Type B pancreatic cell (in vitro differentiated cells): ENCODE measurements around the gene WNT2B. TPM values are rescaled to one million over a fixed set of nuclear protein-coding genes. Genes with fewer than 3 reads are reported as not detected.

Experiments used
- DNase-seq: peaks from one replicate; pipeline ENCODE4 v3.0.0; 2021; ENCODE audit warnings: mixed read lengths; ENCODE audit not compliant: unreplicated experiment; ENCODE audit errors: extremely low spot score
- H3K27ac Mint-ChIP-seq: 2 replicates; pipeline ENCODE4 v1.8.0; 2021; ENCODE audit warnings: mild to moderate bottlenecking, mixed read lengths
- H3K27me3 Mint-ChIP-seq: 2 replicates; pipeline ENCODE4 v1.8.0; 2021; ENCODE audit warnings: mixed read lengths
- H3K36me3 Mint-ChIP-seq: 2 replicates; pipeline ENCODE4 v1.8.0; 2021; ENCODE audit warnings: mixed read lengths
- H3K4me1 Mint-ChIP-seq: one replicate; pipeline ENCODE4 v1.8.0; 2021; ENCODE audit warnings: mixed read lengths; ENCODE audit not compliant: unreplicated experiment
- H3K4me3 Mint-ChIP-seq: 2 replicates; pipeline ENCODE4 v1.8.0; 2021; ENCODE audit warnings: mild to moderate bottlenecking, mixed read lengths
- H3K9me3 Mint-ChIP-seq: 2 replicates; pipeline ENCODE4 v1.8.0; 2021; ENCODE audit warnings: mixed read lengths
- total RNA-seq: library from RNA; stranded (reverse); gene quantifications from 2 replicates; pipeline ENCODE4 v1.2.1, GENCODE V29; 2021; ENCODE audit warnings: low replicate concordance
- TF ChIP-seq, protein P1 (sequence below): fragments of 200-600 bp; sonication (generic); conservative IDR thresholded peaks from 2 replicates; pipeline ENCODE4 v1.5.0; 2021; ENCODE audit warnings: antibody characterized with exemption, mild to moderate bottlenecking

WNT2B gene
- total RNA-seq, 1 donor from 2014 or later: 41.0 TPM

GRCh38 chr1:112518186-112518585, 9.4 kb downstream of the WNT2B start:
- Mint-ChIP-seq H3K4me3 (no peak overlapping the region), H3K27ac (no peak overlapping the region), H3K9me3 (no peaks in the 10 kb centered on the region), H3K27me3 (peaks cover 14% of the 10 kb centered on the region), H3K4me1 (peaks cover 26% of the 10 kb centered on the region), H3K36me3 (peaks cover 16% of the 10 kb centered on the region)
- DNase-seq: no peak
- TF ChIP-seq, protein P1, sequence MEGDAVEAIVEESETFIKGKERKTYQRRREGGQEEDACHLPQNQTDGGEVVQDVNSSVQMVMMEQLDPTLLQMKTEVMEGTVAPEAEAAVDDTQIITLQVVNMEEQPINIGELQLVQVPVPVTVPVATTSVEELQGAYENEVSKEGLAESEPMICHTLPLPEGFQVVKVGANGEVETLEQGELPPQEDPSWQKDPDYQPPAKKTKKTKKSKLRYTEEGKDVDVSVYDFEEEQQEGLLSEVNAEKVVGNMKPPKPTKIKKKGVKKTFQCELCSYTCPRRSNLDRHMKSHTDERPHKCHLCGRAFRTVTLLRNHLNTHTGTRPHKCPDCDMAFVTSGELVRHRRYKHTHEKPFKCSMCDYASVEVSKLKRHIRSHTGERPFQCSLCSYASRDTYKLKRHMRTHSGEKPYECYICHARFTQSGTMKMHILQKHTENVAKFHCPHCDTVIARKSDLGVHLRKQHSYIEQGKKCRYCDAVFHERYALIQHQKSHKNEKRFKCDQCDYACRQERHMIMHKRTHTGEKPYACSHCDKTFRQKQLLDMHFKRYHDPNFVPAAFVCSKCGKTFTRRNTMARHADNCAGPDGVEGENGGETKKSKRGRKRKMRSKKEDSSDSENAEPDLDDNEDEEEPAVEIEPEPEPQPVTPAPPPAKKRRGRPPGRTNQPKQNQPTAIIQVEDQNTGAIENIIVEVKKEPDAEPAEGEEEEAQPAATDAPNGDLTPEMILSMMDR: no peak

DNA sequence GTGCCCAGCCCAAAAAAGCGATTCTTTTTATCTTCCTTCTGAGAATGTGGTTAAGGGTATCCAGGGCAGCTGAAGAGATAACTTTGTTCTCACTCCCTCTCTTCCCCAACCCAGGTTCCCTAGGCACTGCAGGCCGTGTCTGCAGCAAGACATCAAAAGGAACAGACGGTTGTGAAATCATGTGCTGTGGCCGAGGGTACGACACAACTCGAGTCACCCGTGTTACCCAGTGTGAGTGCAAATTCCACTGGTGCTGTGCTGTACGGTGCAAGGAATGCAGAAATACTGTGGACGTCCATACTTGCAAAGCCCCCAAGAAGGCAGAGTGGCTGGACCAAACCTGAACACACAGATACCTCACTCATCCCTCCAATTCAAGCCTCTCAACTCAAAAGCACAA, 11.4 kb downstream of the WNT2B start:
- H3K27me3 Mint-ChIP-seq: peaks cover 4% of the 10 kb centered on the region
- TF ChIP-seq, protein P1: no peak
- no peak overlapping the region for H3K27ac Mint-ChIP-seq
- no peak for DNase-seq
- H3K4me1 Mint-ChIP-seq: peaks cover 26% of the 10 kb centered on the region
- H3K4me3 Mint-ChIP-seq: no peak overlapping the region
- peaks cover 17% of the 10 kb centered on the region for H3K36me3 Mint-ChIP-seq
- H3K9me3 Mint-ChIP-seq: no peaks in the 10 kb centered on the region

GRCh38 chr1:112522621-112523020, 13.9 kb downstream of the WNT2B start:
- H3K4me3 Mint-ChIP-seq: no peak overlapping the region
- no peak overlapping the region for H3K27ac Mint-ChIP-seq
- no peaks in the 10 kb centered on the region for H3K9me3 Mint-ChIP-seq
- H3K4me1 Mint-ChIP-seq: peaks cover 29% of the 10 kb centered on the region
- no peak for DNase-seq
- peaks cover 17% of the 10 kb centered on the region for H3K36me3 Mint-ChIP-seq
- H3K27me3 Mint-ChIP-seq: no peaks in the 10 kb centered on the region
- TF ChIP-seq, protein P1: no peak

DNA sequence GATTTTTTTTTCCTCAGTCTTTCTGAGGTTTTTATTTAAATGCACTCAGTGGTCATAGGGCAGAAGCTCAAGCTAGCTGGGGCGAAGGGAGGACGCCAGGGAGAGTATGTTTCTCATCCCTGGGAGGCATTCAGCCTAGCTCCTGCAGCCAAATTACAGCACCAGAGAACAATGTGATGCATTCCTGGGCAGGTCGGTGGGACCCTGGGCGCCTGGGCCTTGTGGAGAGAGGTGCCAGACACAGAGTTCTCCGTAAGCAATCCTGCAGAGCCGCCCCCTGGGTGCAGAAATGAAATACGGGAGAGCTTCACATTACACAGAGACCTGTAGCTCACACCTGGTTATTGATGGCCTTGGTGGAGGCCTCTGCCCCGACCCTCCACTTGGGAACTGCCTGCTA, 15.5 kb downstream of the WNT2B start:
- peak overlapping the region; percentile 34 for H3K27ac Mint-ChIP-seq
- H3K4me1 Mint-ChIP-seq: peaks cover 43% of the 10 kb centered on the region
- no peak for DNase-seq
- H3K9me3 Mint-ChIP-seq: no peaks in the 10 kb centered on the region
- H3K27me3 Mint-ChIP-seq: no peaks in the 10 kb centered on the region
- no peak overlapping the region for H3K4me3 Mint-ChIP-seq
- H3K36me3 Mint-ChIP-seq: peaks cover 17% of the 10 kb centered on the region
- TF ChIP-seq, protein P1: no peak

- DNase-seq: no peak
- H3K4me3 Mint-ChIP-seq: peak overlapping the region; percentile 4
- peak overlapping the region; percentile 27 for H3K27ac Mint-ChIP-seq
- peaks cover 17% of the 10 kb centered on the region for H3K36me3 Mint-ChIP-seq
- H3K4me1 Mint-ChIP-seq: peaks cover 50% of the 10 kb centered on the region
- H3K27me3 Mint-ChIP-seq: no peaks in the 10 kb centered on the region
- TF ChIP-seq, protein P1: no peak
- no peaks in the 10 kb centered on the region for H3K9me3 Mint-ChIP-seq
Measured at GRCh38 chr1:112524986-112525385, 16.2 kb downstream of the WNT2B start.
